Ishikawa (cell line): ENCODE data around the gene SHQ1.

ENCODE experiments used
- CEBPB ChIP-seq: IDR thresholded peaks from 2 replicates; pipeline ENCODE4 v1.6.1; 2012
- TAF1 ChIP-seq: IDR thresholded peaks from 2 replicates; pipeline ENCODE4 v1.6.1; 2012; ENCODE audit warnings: low read depth, mild to moderate bottlenecking
- ZBTB7A ChIP-seq: IDR thresholded peaks from 2 replicates; pipeline ENCODE4 v1.6.1; 2012; ENCODE audit warnings: low read depth

- TF ChIP-seq ZBTB7A, result no peak
- TF ChIP-seq CEBPB, result no peak
- no peak for TF ChIP-seq TAF1
Measured at GRCh38 chr3:72887343-72887704, 39.1 kb upstream of the SHQ1 start.
